Thoracic aorta (tissue), 2 donors: ENCODE results near the gene ITSN2. TPM values are rescaled to one million over a fixed set of nuclear protein-coding genes. Genes with fewer than 3 reads are reported as not detected.

Source experiments
- ATAC-seq: fragments of 150-250 bp; one replicate; pipeline ENCODE4 v1.8.0; 2017; ENCODE audit warnings: low read depth; ENCODE audit not compliant: insufficient number of reproducible peaks, low FRiP score
- DNase-seq: peaks from one replicate; pipeline ENCODE4 v3.0.0-alpha.2; 2020; ENCODE audit warnings: low spot score
- H3K27ac ChIP-seq, 2 donors: fragments of 200-600 bp; sonication (generic); 1 replicate in 1 of 2; 2 replicates in 1 of 2; pipeline ENCODE4 v1.5.1; 2016; ENCODE audit warnings: mild to moderate bottlenecking in 2 of 2, moderate library complexity in 2 of 2
- H3K27me3 ChIP-seq: fragments of 200-600 bp; sonication (generic); replicated peaks from 2 replicates; pipeline ENCODE4 v1.6.0; 2016; ENCODE audit warnings: mild to moderate bottlenecking; ENCODE audit not compliant: insufficient read depth
- H3K36me3 ChIP-seq: fragments of 200-600 bp; sonication (generic); one replicate; pipeline ENCODE4 v1.5.1; 2016
- H3K4me1 ChIP-seq, 2 donors: fragments of 200-600 bp; sonication (generic); 1 replicate in 1 of 2; 2 replicates in 1 of 2; pipeline versions ENCODE4 v1.5.1 to v1.6.0; 2016; ENCODE audit warnings: low read depth in 2 of 2, mild to moderate bottlenecking in 1 of 2; ENCODE audit not compliant: control insufficient read depth in 1 of 2
- H3K4me3 ChIP-seq: fragments of 200-600 bp; sonication (generic); 2 replicates; pipeline ENCODE4 v1.5.1; 2016; ENCODE audit warnings: mild to moderate bottlenecking
- H3K9me3 ChIP-seq: fragments of 200-600 bp; sonication (generic); 2 replicates; pipeline ENCODE4 v1.5.1; 2016
- CTCF ChIP-seq: fragments of 200-600 bp; sonication (generic); IDR thresholded peaks from one replicate; pipeline ENCODE4 v1.5.1; 2019; ENCODE audit warnings: antibody characterized with exemption
- total RNA-seq, 2 donors: library from RNA; depleted of rRNA; stranded (reverse); fragments of >200 nt; gene quantifications; one replicate each; pipeline versions ENCODE4 v1.1.0 to v1.2.3, GENCODE V29; 2016

The ITSN2 gene
- total RNA-seq, 2 donors from 2014 or later, result 64.0 to 121 TPM

- no peak for DNase-seq
- no peak for TF ChIP-seq CTCF
Measured at GRCh38 chr2:24191848-24192247, 168.5 kb downstream of the ITSN2 start.

GRCh38 chr2:24191156-24191555 lies 169.2 kb downstream of the ITSN2 start:
- no peak for TF ChIP-seq CTCF
- no peaks in the 10 kb centered on the region for H3K27me3 ChIP-seq
- no peaks in the 10 kb centered on the region for H3K4me1 ChIP-seq
- H3K36me3 ChIP-seq, result no peaks in the 10 kb centered on the region
- no peak for DNase-seq
- no peak overlapping the region for H3K4me3 ChIP-seq
- H3K27ac ChIP-seq, result no peak overlapping the region
- no peak for ATAC-seq
- no peaks in the 10 kb centered on the region for H3K9me3 ChIP-seq

More at GRCh38 chr2:24191848-24192247, 168.5 kb downstream of the ITSN2 start:
- no peaks in the 10 kb centered on the region for H3K4me1 ChIP-seq
- H3K27ac ChIP-seq, result no peak overlapping the region
- no peaks in the 10 kb centered on the region for H3K36me3 ChIP-seq
- no peaks in the 10 kb centered on the region for H3K27me3 ChIP-seq
- no peaks in the 10 kb centered on the region for H3K9me3 ChIP-seq
- ATAC-seq, result no peak
- no peak overlapping the region for H3K4me3 ChIP-seq

- no peak overlapping the region for H3K27ac ChIP-seq
- no peak for DNase-seq
- H3K4me1 ChIP-seq, result no peaks in the 10 kb centered on the region
- no peak overlapping the region for H3K4me3 ChIP-seq
- no peaks in the 10 kb centered on the region for H3K36me3 ChIP-seq
- ATAC-seq, result no peak
- H3K9me3 ChIP-seq, result no peaks in the 10 kb centered on the region
- TF ChIP-seq CTCF, result no peak
- H3K27me3 ChIP-seq, result no peaks in the 10 kb centered on the region
Measured at GRCh38 chr2:24190503-24190902, 169.8 kb downstream of the ITSN2 start.

GRCh38 chr2:24189551-24189950 lies 170.8 kb downstream of the ITSN2 start:
- Histone ChIP-seq H3K9me3 (no peaks in the 10 kb centered on the region), H3K4me3 (no peak overlapping the region), H3K4me1 (no peaks in the 10 kb centered on the region), H3K27ac (no peak overlapping the region), H3K36me3 (no peaks in the 10 kb centered on the region), H3K27me3 (no peaks in the 10 kb centered on the region)
- ATAC-seq (no peak), DNase-seq (no peak)
- TF ChIP-seq CTCF, result no peak

GRCh38 chr2:24183366-24184069 lies 176.8 kb downstream of the ITSN2 start:
- no peaks in the 10 kb centered on the region for H3K36me3 ChIP-seq
- no peak overlapping the region for H3K4me3 ChIP-seq
- TF ChIP-seq CTCF, result no peak
- no peaks in the 10 kb centered on the region for H3K9me3 ChIP-seq
- H3K27me3 ChIP-seq, result no peaks in the 10 kb centered on the region
- ATAC-seq (no peak), DNase-seq (no peak)
- peak overlapping the region in 1 of 2 donors; percentile 38 for H3K27ac ChIP-seq
- H3K4me1 ChIP-seq, result peaks cover 0 to 12% of the 10 kb centered on the region in 2 donors
